SKM-1 (cell line): Measurements from ENCODE around the gene HTRA2.
"Not testable (repeated sequence)": the region's sequence is repeated elsewhere in the genome, so short reads cannot be mapped to it uniquely, and the experiment has no call there.

ENCODE experiments used
- DNase-seq: peaks from one replicate; lab custom pipeline; 2025; ENCODE audit not compliant: unreplicated experiment; lab: John Stamatoyannopoulos, UW

The HTRA2 gene

GRCh38 chr2:74558284-74559230, 28.8 kb downstream of the HTRA2 start:
- DNase-seq = no peak

GRCh38 chr2:74559912-74560311, 30.2 kb downstream of the HTRA2 start:
- no peak for DNase-seq

GRCh38 chr2:74560591-74560990, 30.9 kb downstream of the HTRA2 start:
- DNase-seq = no peak

GRCh38 chr2:74561022-74561421, 31.3 kb downstream of the HTRA2 start:
- not testable (repeated sequence) for DNase-seq

- no peak for DNase-seq
Measured at GRCh38 chr2:74562126-74562775, 32.5 kb downstream of the HTRA2 start.

GRCh38 chr2:74564222-74564621, 34.5 kb downstream of the HTRA2 start:
- no peak for DNase-seq

GRCh38 chr2:74566076-74566753, 36.5 kb downstream of the HTRA2 start:
- DNase-seq = no peak

- DNase-seq = no peak
Measured at GRCh38 chr2:74566754-74567085, 37.0 kb downstream of the HTRA2 start.

- no peak for DNase-seq
Measured at GRCh38 chr2:74567881-74568280, 38.1 kb downstream of the HTRA2 start.

GRCh38 chr2:74569686-74570085, 40.0 kb downstream of the HTRA2 start:
- no peak for DNase-seq

- DNase-seq = no peak
Measured at GRCh38 chr2:74571058-74571457, 41.3 kb downstream of the HTRA2 start.

GRCh38 chr2:74572178-74572925, 42.6 kb downstream of the HTRA2 start:
- DNase-seq = no peak

- DNase-seq = peak; percentile 59
Measured at GRCh38 chr2:74573747-74574562, 44.2 kb downstream of the HTRA2 start.

GRCh38 chr2:74575320-74575719, 45.6 kb downstream of the HTRA2 start:
- no peak for DNase-seq

GRCh38 chr2:74576211-74576862, 46.6 kb downstream of the HTRA2 start:
- DNase-seq = no peak

GRCh38 chr2:74576863-74577229, 47.1 kb downstream of the HTRA2 start:
- DNase-seq = peak; percentile 89

GRCh38 chr2:74577448-74577847, 47.7 kb downstream of the HTRA2 start:
- peak; percentile 83 for DNase-seq

GRCh38 chr2:74578408-74578807, 48.7 kb downstream of the HTRA2 start:
- DNase-seq = no peak

GRCh38 chr2:74581463-74581862, 51.7 kb downstream of the HTRA2 start:
- no peak for DNase-seq

GRCh38 chr2:74582184-74582583, 52.5 kb downstream of the HTRA2 start:
- DNase-seq = no peak
